Prostate gland (tissue), 2 donors: ENCODE measurements around the gene GIPC1. TPM values are rescaled to one million over a fixed set of nuclear protein-coding genes. Genes with fewer than 3 reads are reported as not detected.

Experiments
- DNase-seq: peaks from one replicate; pipeline ENCODE4 v3.0.0-alpha.2; 2019; ENCODE audit warnings: low spot score
- H3K27ac ChIP-seq, 2 donors: fragments of 200-600 bp; sonication (generic); 2 replicates each; pipeline ENCODE4 v1.5.1; 2017 to 2019
- H3K27me3 ChIP-seq: fragments of 200-600 bp; sonication (generic); replicated peaks from 2 replicates; pipeline ENCODE4 v1.5.1; 2019; ENCODE audit not compliant: insufficient read depth
- H3K36me3 ChIP-seq, 2 donors: fragments of 200-600 bp; sonication (generic); 1 replicate in 1 of 2; 2 replicates in 1 of 2; pipeline versions ENCODE4 v1.5.1 to v1.8.1; 2017 to 2019
- H3K4me1 ChIP-seq: fragments of 200-600 bp; sonication (generic); replicated peaks from 2 replicates; pipeline ENCODE4 v1.5.1; 2019
- H3K4me3 ChIP-seq, 2 donors: fragments of 200-600 bp; sonication (generic); 2 replicates each; pipeline ENCODE4 v1.5.1; 2017 to 2019
- H3K9me3 ChIP-seq: fragments of 200-600 bp; sonication (generic); 2 replicates; pipeline ENCODE4 v1.5.1; 2017
- CTCF ChIP-seq, 4 experiments: fragments of 200-600 bp in 2 of 4; fragments of 450-650 bp in 2 of 4; sonication (generic) in 2 of 4; IDR thresholded peaks; 1 replicate in 3 of 4; 2 replicates in 1 of 4; pipeline ENCODE4 v1.5.1; 2016 to 2019; ENCODE audit warnings: antibody characterized with exemption in 4 of 4, mild to moderate bottlenecking in 2 of 4, moderate library complexity in 2 of 4
- POLR2A ChIP-seq: fragments of 450-650 bp; IDR thresholded peaks from one replicate; pipeline ENCODE4 v1.6.1; 2016; ENCODE audit warnings: antibody characterized with exemption, mild to moderate bottlenecking
- POLR2AphosphoS5 ChIP-seq: sonication (generic); formaldehyde crosslinking; IDR thresholded peaks from one replicate; pipeline ENCODE4 v1.6.1; 2017; ENCODE audit warnings: antibody characterized with exemption
- WGBS: methylation state at CpG from one replicate; pipeline ENCODE4 v1.1.5; 2018; 5-methylcytosine and 5-hydroxymethylcytosine counted together
- intact Hi-C: fragments of 100-400 bp; cut with DNase I; formaldehyde crosslinking; loops from one replicate; pipeline ENCODE4 v1.14.2; 2022
- total RNA-seq, 2 donors: library from RNA; depleted of rRNA; stranded (reverse); fragments of >200 nt; gene quantifications; one replicate each; pipeline ENCODE4 v1.1.0, GENCODE V29; 2016

Gene GIPC1
- total RNA-seq, 2 donors from 2014 or later = 71.8 to 101 TPM

- Histone ChIP-seq H3K27ac (no peak overlapping the region), H3K9me3 (no peaks in the 10 kb centered on the region), H3K27me3 (no peaks in the 10 kb centered on the region), H3K4me3 (no peak overlapping the region), H3K36me3 (no peaks in the 10 kb centered on the region), H3K4me1 (no peaks in the 10 kb centered on the region)
- no peak for TF ChIP-seq CTCF (IDR thresholded peaks at IDR 0.05)
- no peak for TF ChIP-seq POLR2A
- no peak for TF ChIP-seq POLR2AphosphoS5
- intact Hi-C loops = no loop called here
- no peak for DNase-seq
- WGBS = 100% methylated on average over 1 of the region's 1 CpG
Measured at GRCh38 chr19:14503285-14503684, 7.4 kb upstream of the GIPC1 start.

GRCh38 chr19:14502334-14503092 lies 6.6 kb upstream of the GIPC1 start:
- H3K27me3 ChIP-seq = no peaks in the 10 kb centered on the region
- intact Hi-C loops = no loop called here
- no peaks in the 10 kb centered on the region for H3K36me3 ChIP-seq
- peaks cover under 1% of the 10 kb centered on the region for H3K4me1 ChIP-seq
- no peak for TF ChIP-seq POLR2AphosphoS5
- no peak for TF ChIP-seq CTCF (IDR thresholded peaks at IDR 0.05)
- TF ChIP-seq POLR2A = no peak
- H3K9me3 ChIP-seq = no peaks in the 10 kb centered on the region
- no peak overlapping the region for H3K4me3 ChIP-seq
- no peak for DNase-seq
- H3K27ac ChIP-seq = no peak overlapping the region
- 80% methylated on average over 11 of the region's 11 CpGs for WGBS

GRCh38 chr19:14497228-14497921 lies 1.4 kb upstream of the GIPC1 start:
- Histone ChIP-seq H3K4me3 (no peak overlapping the region), H3K36me3 (no peaks in the 10 kb centered on the region), H3K9me3 (no peaks in the 10 kb centered on the region), H3K27ac (peak overlapping the region; percentile 70 to 81), H3K4me1 (peaks cover 11% of the 10 kb centered on the region), H3K27me3 (no peaks in the 10 kb centered on the region)
- intact Hi-C loops = no loop called here
- WGBS = 41% methylated on average over 6 of the region's 6 CpGs
- no peak for DNase-seq
- TF ChIP-seq POLR2AphosphoS5 (no peak), POLR2A (no peak), CTCF (IDR thresholded peaks at IDR 0.05) (no peak)

- Histone ChIP-seq H3K4me1 (peaks cover 11% of the 10 kb centered on the region), H3K27ac (peak overlapping the region; percentile 70 to 81)
- no peak for DNase-seq
Measured at GRCh38 chr19:14496834-14497227, 904 bp upstream of the GIPC1 start.

More at GRCh38 chr19:14496834-14497227, 904 bp upstream of the GIPC1 start:
- no peaks in the 10 kb centered on the region for H3K36me3 ChIP-seq
- TF ChIP-seq POLR2AphosphoS5 (no peak), CTCF (IDR thresholded peaks at IDR 0.05) (no peak)
- H3K9me3 ChIP-seq = no peaks in the 10 kb centered on the region
- 20% methylated on average over 7 of the region's 7 CpGs for WGBS
- no peaks in the 10 kb centered on the region for H3K27me3 ChIP-seq
- intact Hi-C loops = no loop called here
- H3K4me3 ChIP-seq = peak overlapping the region in 1 of 2 donors; percentile 67
